Right cardiac atrium (tissue), 5 donors: ENCODE data around the gene EIF2B5. TPM values are rescaled to one million over a fixed set of nuclear protein-coding genes. Genes with fewer than 3 reads are reported as not detected.

ENCODE experiments used
- ATAC-seq, 2 donors: fragments of 200-7000 bp; cut with Tn5 transposase; one replicate each; pipeline versions ENCODE4 v1.8.0 to v1.9.1; 2020; ENCODE audit warnings: moderate library complexity in 2 of 2, mild to moderate bottlenecking in 1 of 2
- DNase-seq, 3 donors: peaks; one replicate each; pipeline ENCODE4 v3.0.0-alpha.2; 2020
- H3K27ac ChIP-seq: one replicate; pipeline ENCODE4 v1.5.1; 2013; ENCODE audit warnings: mild to moderate bottlenecking, low read length, control low read depth, moderate library complexity
- H3K27me3 ChIP-seq: one replicate; pipeline ENCODE4 v1.6.1; 2013; ENCODE audit not compliant: control insufficient read depth, insufficient read depth
- H3K4me1 ChIP-seq: one replicate; pipeline ENCODE4 v1.6.1; 2013; ENCODE audit warnings: low read length; ENCODE audit not compliant: control insufficient read depth, insufficient read depth
- H3K4me3 ChIP-seq: one replicate; pipeline ENCODE4 v1.5.1; 2013; ENCODE audit warnings: low read length, control low read depth
- H3K9me3 ChIP-seq: one replicate; pipeline ENCODE4 v1.6.1; 2013; ENCODE audit warnings: low read length; ENCODE audit not compliant: control insufficient read depth
- WGBS: extraction: QIAGEN DNeasy Blood & Tissue Kit; methylation state at CpG from one replicate; pipeline ENCODE4 v1.1.7; 2013; 5-methylcytosine and 5-hydroxymethylcytosine counted together
- intact Hi-C, 4 donors: fragments of 100-400 bp; cut with DNase I; formaldehyde crosslinking; loops; one replicate each; pipeline versions ENCODE4 v1.11.0 to v1.14.0; 2022 to 2023
- polyA plus RNA-seq: library from polyadenylated mRNA; stranded (reverse); fragments of 200-250 nt; gene quantifications from one replicate; pipeline ENCODE4 v1.2.3, GENCODE V29; 2013
- total RNA-seq, 4 donors: library from RNA; stranded (reverse); fragmentation: NEBNext Ultra II Directional; extraction: Animal tissue kit (Norgen Biotek cat#: 25700); gene quantifications; one replicate each; pipeline ENCODE4 v1.2.1, GENCODE V29; 2021
- donor health status: healthy with polysubstance abuse.
- donor health status: DM: no; HTN: yes; CAD: no.
- donor health status: DM: no; HTN: no; CAD: no.
- donor health status: DM: no; HTN: yes; CAD: no; lungs with severe emphysema.
- donor health status: DM: yes; HTN: yes; CAD: no.

EIF2B5 gene
- total and polyA plus RNA-seq, 5 donors: 28.3 to 34.5 (median 32.5) TPM

- H3K4me3 ChIP-seq: no peak overlapping the region
- H3K27me3 ChIP-seq: no peaks in the 10 kb centered on the region
- DNase-seq (peak in 1 of 3 donors; percentile 43), ATAC-seq (no peak)
- 76% methylated on average over 5 of the region's 5 CpGs for WGBS
- H3K9me3 ChIP-seq: no peaks in the 10 kb centered on the region
- no peak overlapping the region for H3K27ac ChIP-seq
- intact Hi-C loops: loop anchor here in 1 of 4 donors (10.0 kb wide), 1 partner anchor 111 kb away; the partner anchor contains the start of gene PSMD2
- peaks cover 2% of the 10 kb centered on the region for H3K4me1 ChIP-seq
Observed at GRCh38 chr3:184183679-184184078, 48.5 kb downstream of the EIF2B5 start.

DNA sequence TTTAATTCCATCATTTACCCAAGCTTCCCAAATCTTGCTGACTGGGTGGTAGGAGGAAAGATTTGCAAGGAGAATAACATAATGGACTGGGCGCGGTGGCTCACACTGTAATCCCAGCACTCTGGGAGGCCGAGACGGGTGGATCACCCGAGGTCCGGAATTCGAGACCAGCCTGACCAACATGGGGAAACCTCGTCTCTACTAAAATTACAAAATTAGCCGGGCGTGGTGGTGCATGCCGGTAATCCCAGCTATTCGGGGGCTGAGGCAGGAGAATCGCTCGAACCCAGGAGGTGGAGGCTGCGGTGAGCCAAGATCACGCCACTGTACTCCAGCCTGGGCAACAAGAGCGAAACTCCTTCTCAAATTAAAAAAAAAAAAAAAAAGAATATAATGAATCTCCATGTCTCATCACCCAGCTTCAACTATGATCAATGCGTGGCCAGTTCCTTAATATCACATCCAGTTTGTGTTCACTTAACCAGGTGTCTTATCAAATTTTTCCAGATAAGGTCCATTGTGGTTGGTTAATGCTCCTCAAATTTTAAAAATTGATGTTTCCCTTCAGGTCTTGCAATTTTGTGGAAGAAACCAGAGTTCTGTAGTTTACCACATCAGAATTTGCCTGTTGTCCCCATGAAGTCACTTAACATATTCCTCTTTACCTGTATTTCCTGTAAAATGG is 49.5 kb downstream of the EIF2B5 start:
- Histone ChIP-seq H3K27ac (no peak overlapping the region), H3K4me1 (peaks cover 2% of the 10 kb centered on the region), H3K4me3 (no peak overlapping the region), H3K27me3 (no peaks in the 10 kb centered on the region), H3K9me3 (no peaks in the 10 kb centered on the region)
- WGBS: 95% methylated on average over 18 of the region's 18 CpGs
- ATAC-seq (no peak), DNase-seq (no peak)
- intact Hi-C loops: loop anchor here in 2 of 4 donors (5.0 to 10.0 kb wide), 2 partner anchors 37 to 110 kb away; partner anchors contain the start of gene PSMD2 (in 1 of the 2)

GRCh38 chr3:184185461-184186183 is 50.5 kb downstream of the EIF2B5 start:
- WGBS: 2% methylated on average over 55 of the region's 55 CpGs
- Histone ChIP-seq H3K4me3 (peak overlapping the region; percentile 85), H3K27ac (peak overlapping the region; percentile 91), H3K27me3 (no peaks in the 10 kb centered on the region), H3K4me1 (peaks cover 2% of the 10 kb centered on the region), H3K9me3 (no peaks in the 10 kb centered on the region)
- intact Hi-C loops: loop anchor here in 2 of 4 donors (5.0 to 10.0 kb wide), 2 partner anchors 38 to 109 kb away; partner anchors contain the start of gene PSMD2 (in 1 of the 2)
- DNase-seq (peak; percentile 100), ATAC-seq (peak; percentile 98)

GRCh38 chr3:184186184-184186901 is 51.2 kb downstream of the EIF2B5 start, which contains the start of gene ABCF3:
Gene ABCF3, plus strand, starts transcription at chr3:184186199. Its CDS starts 9 bp downstream, at chr3:184186208.
- WGBS: under 1% methylated on average over 45 of the region's 45 CpGs
- Histone ChIP-seq H3K27ac (peak within 1 kb of the TSS; percentile 91), H3K4me3 (peak within 1 kb of the TSS; percentile 85), H3K4me1 (peaks cover 2% of the 10 kb centered on the region), H3K9me3 (no peaks in the 10 kb centered on the region), H3K27me3 (no peaks in the 10 kb centered on the region)
- DNase-seq (peak in 2 of 3 donors; percentile 77 to 79), ATAC-seq (peak; percentile 30 to 49)
- intact Hi-C loops: loop anchor here in 2 of 4 donors (5.0 to 10.0 kb wide), 2 partner anchors 39 to 108 kb away; partner anchors contain the start of gene PSMD2 (in 1 of the 2)

DNA sequence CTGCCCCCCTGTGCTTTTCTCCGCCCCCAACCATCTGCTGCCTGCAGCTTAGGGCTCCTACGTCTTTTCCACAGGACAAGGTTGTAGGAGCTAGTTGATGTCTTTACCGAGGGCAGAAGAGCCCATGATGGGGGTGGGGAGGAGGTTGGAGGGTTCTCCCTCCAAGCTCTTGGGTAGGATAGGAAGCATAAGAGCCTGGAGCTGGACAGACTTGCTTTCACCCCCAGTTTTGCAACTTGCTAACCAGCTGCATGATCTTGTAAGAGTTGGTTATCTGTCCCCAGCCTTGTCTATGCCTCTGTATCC is 51.7 kb downstream of the EIF2B5 start:
- no peaks in the 10 kb centered on the region for H3K9me3 ChIP-seq
- ATAC-seq (no peak), DNase-seq (no peak)
- WGBS: 16% methylated on average over 3 of the region's 3 CpGs
- H3K4me1 ChIP-seq: peaks cover 2% of the 10 kb centered on the region
- H3K27me3 ChIP-seq: no peaks in the 10 kb centered on the region
- intact Hi-C loops: loop anchor here in 2 of 4 donors (5.0 to 10.0 kb wide), 2 partner anchors 40 to 108 kb away; partner anchors contain the start of gene PSMD2 (in 1 of the 2)
- H3K27ac ChIP-seq: no peak overlapping the region
- H3K4me3 ChIP-seq: peak overlapping the region; percentile 85

DNA sequence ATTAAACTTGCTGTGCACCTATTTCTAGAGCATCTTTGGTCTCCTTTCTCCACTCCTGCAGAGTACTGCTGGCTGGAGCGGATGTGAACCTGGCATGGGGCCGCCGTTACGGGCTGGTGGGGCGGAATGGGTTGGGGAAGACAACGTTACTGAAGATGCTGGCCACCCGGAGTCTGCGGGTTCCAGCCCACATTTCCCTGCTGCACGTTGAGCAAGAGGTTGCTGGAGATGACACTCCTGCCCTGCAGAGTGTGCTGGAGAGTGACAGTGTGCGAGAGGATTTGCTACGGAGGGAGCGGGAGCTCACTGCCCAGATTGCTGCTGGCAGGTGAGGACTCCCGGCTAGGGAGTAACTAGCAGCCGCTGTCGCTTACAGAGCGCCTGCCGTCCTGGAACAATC is 52.9 kb downstream of the EIF2B5 start:
- no peaks in the 10 kb centered on the region for H3K27me3 ChIP-seq
- ATAC-seq (no peak), DNase-seq (no peak)
- no peak overlapping the region for H3K4me3 ChIP-seq
- H3K27ac ChIP-seq: no peak overlapping the region
- H3K4me1 ChIP-seq: peaks cover 2% of the 10 kb centered on the region
- no peaks in the 10 kb centered on the region for H3K9me3 ChIP-seq
- WGBS: 87% methylated on average over 17 of the region's 17 CpGs
- intact Hi-C loops: loop anchor here in 2 of 4 donors (5.0 to 10.0 kb wide), 2 partner anchors 41 to 107 kb away; partner anchors contain the start of gene PSMD2 (in 1 of the 2)

DNA sequence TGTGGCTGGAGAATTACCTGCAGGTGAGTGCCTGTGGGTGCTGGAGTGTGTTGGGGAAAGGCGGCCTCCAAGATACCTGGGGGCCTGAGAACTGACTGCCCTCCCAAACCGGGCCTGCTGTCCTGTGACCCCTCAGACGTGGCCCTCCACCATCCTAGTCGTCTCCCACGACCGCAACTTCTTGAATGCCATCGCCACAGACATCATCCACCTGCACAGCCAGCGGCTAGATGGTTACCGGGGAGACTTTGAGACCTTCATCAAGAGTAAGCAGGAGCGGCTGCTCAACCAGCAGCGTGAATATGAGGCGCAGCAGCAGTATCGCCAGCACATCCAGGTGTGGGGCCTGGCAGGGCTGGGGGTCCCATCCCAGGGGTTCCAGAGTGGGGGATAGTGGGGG is 54.3 kb downstream of the EIF2B5 start:
- intact Hi-C loops: loop anchor here in 2 of 4 donors (5.0 to 10.0 kb wide), 2 partner anchors 42 to 105 kb away; partner anchors contain the start of gene PSMD2 (in 1 of the 2)
- Histone ChIP-seq H3K27me3 (no peaks in the 10 kb centered on the region), H3K9me3 (no peaks in the 10 kb centered on the region), H3K4me1 (peaks cover 2% of the 10 kb centered on the region), H3K27ac (no peak overlapping the region), H3K4me3 (no peak overlapping the region)
- no peak for ATAC-seq
- 93% methylated on average over 13 of the region's 13 CpGs for WGBS
- no peak for DNase-seq

- no peak for DNase-seq
- no peak overlapping the region for H3K4me3 ChIP-seq
- H3K27me3 ChIP-seq: no peaks in the 10 kb centered on the region
- intact Hi-C loops: no loop called here
- H3K27ac ChIP-seq: no peak overlapping the region
- no peaks in the 10 kb centered on the region for H3K4me1 ChIP-seq
- no peaks in the 10 kb centered on the region for H3K9me3 ChIP-seq
- 93% methylated on average over 10 of the region's 10 CpGs for WGBS
- ATAC-seq: no peak
Observed at GRCh38 chr3:184192889-184193288, 57.7 kb downstream of the EIF2B5 start.

DNA sequence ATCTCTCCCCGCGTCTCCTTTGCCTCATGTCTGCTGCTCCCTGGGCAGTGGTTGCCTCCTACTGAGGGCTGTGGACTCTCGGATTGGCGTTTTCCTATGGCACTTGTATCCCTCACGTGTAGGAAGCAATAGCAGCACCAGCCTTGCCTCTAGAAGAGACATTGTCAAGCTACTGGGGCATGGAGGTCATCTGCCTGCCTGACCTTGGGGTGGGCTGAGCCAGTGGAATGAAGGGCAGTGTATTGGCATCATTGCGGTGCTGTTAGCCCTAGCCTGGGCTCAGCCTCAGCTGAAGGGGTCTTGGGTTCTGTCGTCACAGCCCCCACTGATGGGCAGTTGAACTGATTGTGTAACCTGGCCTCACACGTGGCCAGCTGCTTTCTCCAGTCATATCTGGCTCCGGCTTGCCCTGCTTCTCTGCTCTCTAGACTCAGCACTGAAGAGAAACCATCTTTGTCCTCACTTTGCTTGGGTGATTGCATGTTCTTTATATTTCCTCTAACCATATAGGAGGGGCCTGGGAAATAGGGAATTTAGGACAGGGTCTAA is 58.9 kb downstream of the EIF2B5 start:
- ATAC-seq (no peak), DNase-seq (no peak)
- no peaks in the 10 kb centered on the region for H3K4me1 ChIP-seq
- no peak overlapping the region for H3K27ac ChIP-seq
- no peaks in the 10 kb centered on the region for H3K27me3 ChIP-seq
- 85% methylated on average over 9 of the region's 9 CpGs for WGBS
- intact Hi-C loops: no loop called here
- H3K4me3 ChIP-seq: no peak overlapping the region
- no peaks in the 10 kb centered on the region for H3K9me3 ChIP-seq
